ENCODE data around the gene NUP210L. TPM values are rescaled to one million over a fixed set of nuclear protein-coding genes. Genes with fewer than 3 reads are reported as not detected.

Gene NUP210L
- total and polyA plus RNA-seq, 9 of the 15 experiments (the other 6 are each of a cell fraction or from before 2014, with no cell fraction given), result 0.01 to 0.04 TPM; not detected in 7

GRCh38 chr1:153977250-153978240 lies 177.3 kb downstream of the NUP210L start, which contains the start of gene JTB (continued):
- TF ChIP-seq EHMT2 (IDR thresholded peaks at IDR 0.05), result no peak
- TF ChIP-seq ELF1 (tag; IDR thresholded peaks at IDR 0.05), result peak; percentile 87
- TF ChIP-seq NCOR1 (IDR thresholded peaks at IDR 0.05), result no peak
- peak; percentile 35; the same call in 1 of the 2 replicates for TF ChIP-seq ATF7 (IDR thresholded peaks at IDR 0.05)
- no peak for TF ChIP-seq HEY1 (CRISPR knock-in tag; IDR thresholded peaks at IDR 0.05; ENCODE audit: borderline replicate concordance)
- TF ChIP-seq CHCHD3 (CRISPR knock-in tag; IDR thresholded peaks at IDR 0.05), result peak; percentile 81; the same call in 1 of the 2 replicates
- TF ChIP-seq PTBP1 (IDR thresholded peaks at IDR 0.05; ENCODE audit: low read depth, low read length), result no peak
- peak; percentile 18; the same call in 1 of the 2 replicates for TF ChIP-seq ZBTB7A (IDR thresholded peaks at IDR 0.05; ENCODE audit: borderline replicate concordance, control insufficient read depth, low read depth, low read length)
- peak; percentile 79 for TF ChIP-seq TBP (optimal IDR thresholded peaks at IDR 0.05; ENCODE audit: low read depth, low read length)
- no peak for TF ChIP-seq ZNF146 (CRISPR knock-in tag; IDR thresholded peaks at IDR 0.05; ENCODE audit: unreplicated experiment)
- TF ChIP-seq MTA3 (IDR thresholded peaks at IDR 0.05; ENCODE audit: borderline replicate concordance), result peak; percentile 38; the same call in 1 of the 2 replicates
- peak; percentile 76 for TF ChIP-seq MBD2 (IDR thresholded peaks at IDR 0.05; ENCODE audit: borderline replicate concordance, low read depth)
- TF ChIP-seq SIN3A (IDR thresholded peaks at IDR 0.05; ENCODE audit: borderline replicate concordance in 2 of 2, control insufficient read depth in 1 of 2, low read depth in 2 of 2, low read length in 2 of 2), result peak; percentile 61 to 75; a peak in 3 of 4 replicates
- peak; percentile 22; the same call in 1 of the 2 replicates for TF ChIP-seq ZBED1 (IDR thresholded peaks at IDR 0.05)
- no peak for TF ChIP-seq MCM7 (IDR thresholded peaks at IDR 0.05)
- no peak; the same call in 1 of the 2 replicates for TF ChIP-seq ZNF316 (IDR thresholded peaks at IDR 0.05)
- TF ChIP-seq, protein P1, sequence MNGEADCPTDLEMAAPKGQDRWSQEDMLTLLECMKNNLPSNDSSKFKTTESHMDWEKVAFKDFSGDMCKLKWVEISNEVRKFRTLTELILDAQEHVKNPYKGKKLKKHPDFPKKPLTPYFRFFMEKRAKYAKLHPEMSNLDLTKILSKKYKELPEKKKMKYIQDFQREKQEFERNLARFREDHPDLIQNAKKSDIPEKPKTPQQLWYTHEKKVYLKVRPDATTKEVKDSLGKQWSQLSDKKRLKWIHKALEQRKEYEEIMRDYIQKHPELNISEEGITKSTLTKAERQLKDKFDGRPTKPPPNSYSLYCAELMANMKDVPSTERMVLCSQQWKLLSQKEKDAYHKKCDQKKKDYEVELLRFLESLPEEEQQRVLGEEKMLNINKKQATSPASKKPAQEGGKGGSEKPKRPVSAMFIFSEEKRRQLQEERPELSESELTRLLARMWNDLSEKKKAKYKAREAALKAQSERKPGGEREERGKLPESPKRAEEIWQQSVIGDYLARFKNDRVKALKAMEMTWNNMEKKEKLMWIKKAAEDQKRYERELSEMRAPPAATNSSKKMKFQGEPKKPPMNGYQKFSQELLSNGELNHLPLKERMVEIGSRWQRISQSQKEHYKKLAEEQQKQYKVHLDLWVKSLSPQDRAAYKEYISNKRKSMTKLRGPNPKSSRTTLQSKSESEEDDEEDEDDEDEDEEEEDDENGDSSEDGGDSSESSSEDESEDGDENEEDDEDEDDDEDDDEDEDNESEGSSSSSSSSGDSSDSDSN (IDR thresholded peaks at IDR 0.05; ENCODE audit: borderline replicate concordance in 1 of 2, low read depth in 2 of 2, low read length in 2 of 2), result peak in 1 of 2 experiments; percentile 37; a peak in 1 of 4 replicates
- TF ChIP-seq, protein P2, sequence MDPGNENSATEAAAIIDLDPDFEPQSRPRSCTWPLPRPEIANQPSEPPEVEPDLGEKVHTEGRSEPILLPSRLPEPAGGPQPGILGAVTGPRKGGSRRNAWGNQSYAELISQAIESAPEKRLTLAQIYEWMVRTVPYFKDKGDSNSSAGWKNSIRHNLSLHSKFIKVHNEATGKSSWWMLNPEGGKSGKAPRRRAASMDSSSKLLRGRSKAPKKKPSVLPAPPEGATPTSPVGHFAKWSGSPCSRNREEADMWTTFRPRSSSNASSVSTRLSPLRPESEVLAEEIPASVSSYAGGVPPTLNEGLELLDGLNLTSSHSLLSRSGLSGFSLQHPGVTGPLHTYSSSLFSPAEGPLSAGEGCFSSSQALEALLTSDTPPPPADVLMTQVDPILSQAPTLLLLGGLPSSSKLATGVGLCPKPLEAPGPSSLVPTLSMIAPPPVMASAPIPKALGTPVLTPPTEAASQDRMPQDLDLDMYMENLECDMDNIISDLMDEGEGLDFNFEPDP (CRISPR knock-in tag; IDR thresholded peaks at IDR 0.05), result no peak
- no peak for TF ChIP-seq RHOXF2B (CRISPR knock-in tag; conservative IDR thresholded peaks at IDR 0.05)
- TF ChIP-seq SP1 (CRISPR knock-in tag; IDR thresholded peaks at IDR 0.05), result peak; percentile 38; the same call in 1 of the 2 replicates
- TF ChIP-seq CREB3 (tag; conservative IDR thresholded peaks at IDR 0.05; ENCODE audit: low read depth), result no peak
- peak; percentile 65; the same call in 1 of the 2 replicates for TF ChIP-seq FOXP1 (CRISPR knock-in tag; IDR thresholded peaks at IDR 0.05)
- 0 out of 2 replicates have a peak, but pooled peaks have one; percentile 23 for TF ChIP-seq ZNF76 (CRISPR knock-in tag; IDR thresholded peaks at IDR 0.05; ENCODE audit: borderline replicate concordance)
- 0 out of 2 replicates have a peak, but pooled peaks have one; percentile 36 for TF ChIP-seq LCOR (CRISPR knock-in tag; IDR thresholded peaks at IDR 0.05)

Measured in K562 (cell line).